ENCODE results near the gene ZNF219. TPM values are rescaled to one million over a fixed set of nuclear protein-coding genes. Genes with fewer than 3 reads are reported as not detected.

ZNF219 gene
- total RNA-seq, 1 experiment from 2014 or later, result 84.5 TPM

- TF ChIP-seq CTCF (conservative IDR thresholded peaks at IDR 0.05), result peak; percentile 95
- H3T11ph ChIP-seq (ENCODE audit: low read length), result no peak overlapping the region
- no peak overlapping the region for H2AFZ ChIP-seq (ENCODE audit: low read length)
- no peak overlapping the region for H4K8ac ChIP-seq (replicated peaks; ENCODE audit: insufficient read length, low read depth, low read length)
- H2BK120ac ChIP-seq (ENCODE audit: low read depth, low read length, poor library complexity, severe bottlenecking), result no peak overlapping the region
- Mint-ChIP-seq H3K9me3 (no peaks in the 10 kb centered on the region), H3K4me3 (peak overlapping the region; percentile 83 to 99), H3K27me3 (ENCODE audit: low read depth) (no peaks in the 10 kb centered on the region; the same call in 1 of the 2 replicates), H3K27ac (peak overlapping the region; percentile 87 to 98 (median 98)), H3K4me1 (peaks cover 63 to 73% of the 10 kb centered on the region in 2 experiments), H3K36me3 (ENCODE audit: insufficient read depth in 1 of 3, low read depth in 3 of 3) (0 out of 7 replicates have a peak, but pooled peaks cover 0 to 3% (median 0%) of the 10 kb centered on the region in 3 experiments)
- peaks cover 18% of the 10 kb centered on the region for H3K23me2 ChIP-seq (ENCODE audit: insufficient read length, low read depth, low read length, poor library complexity, severe bottlenecking)
- peak overlapping the region; percentile 89 for H3K4me2 ChIP-seq (ENCODE audit: insufficient read depth, insufficient read length, low read length)
- H3K23ac ChIP-seq (ENCODE audit: insufficient read length, low read depth, low read length), result no peak overlapping the region
- DNase-seq, result peak; percentile 79
- H4K20me1 ChIP-seq (ENCODE audit: control insufficient read depth, insufficient read depth, insufficient read length), result peaks cover 3% of the 10 kb centered on the region
- peak overlapping the region; percentile 47 for H2BK5ac ChIP-seq (ENCODE audit: insufficient read length, low read length)
- no peak overlapping the region for H2BK12ac ChIP-seq (ENCODE audit: insufficient read length, low read depth, low read length)
- H3K27me3 ChIP-seq (ENCODE audit: insufficient read depth, low read length), result no peaks in the 10 kb centered on the region
- H3K27ac ChIP-seq (ENCODE audit: insufficient read length, low read depth, low read length), result peak overlapping the region; percentile 73
- no peak overlapping the region for H2BK15ac ChIP-seq (ENCODE audit: low read depth, low read length)
- no peak overlapping the region for H3K4ac ChIP-seq (ENCODE audit: low read depth, low read length)
- peak overlapping the region; percentile 97 for H3K9ac ChIP-seq (ENCODE audit: extremely low read depth, insufficient read length, low read length)
- no peak overlapping the region for H2AK5ac ChIP-seq (ENCODE audit: insufficient read length, low read length)
- no peak overlapping the region for H2BK20ac ChIP-seq (ENCODE audit: low read depth, low read length, poor library complexity, severe bottlenecking)
- no CpG with 5 or more reads among the region's 8 CpGs for WGBS (ENCODE audit: extremely low coverage, insufficient read length, low lambda C conversion rate)
- H4K5ac ChIP-seq (ENCODE audit: insufficient read length, low read depth, low read length), result no peak overlapping the region
- no peaks in the 10 kb centered on the region; the same call in 1 of the 2 replicates for H3K79me2 ChIP-seq (ENCODE audit: insufficient read depth, low read length)
- peaks cover 14% of the 10 kb centered on the region; the same call in 1 of the 2 replicates for H3K4me1 ChIP-seq (ENCODE audit: insufficient read depth, low read length)
- H3K18ac ChIP-seq (ENCODE audit: insufficient read length, low read depth, low read length), result peak overlapping the region; percentile 95
- no peaks in the 10 kb centered on the region for H3K79me1 ChIP-seq (ENCODE audit: insufficient read depth, low read depth, low read length, poor library complexity, severe bottlenecking)
- no peaks in the 10 kb centered on the region for H3K9me3 ChIP-seq (ENCODE audit: control insufficient read depth, low read depth, low read length)
- peak overlapping the region; percentile 71 for H4K91ac ChIP-seq (ENCODE audit: insufficient read length, low read depth, low read length)
- no peak overlapping the region for H3K56ac ChIP-seq (ENCODE audit: insufficient read length, low read depth, low read length)
- H3K14ac ChIP-seq (ENCODE audit: insufficient read depth, low read length), result peak overlapping the region; percentile 96
Measured at GRCh38 chr14:21104448-21105060, 6.1 kb upstream of the ZNF219 start.

Measured in H9 (cell line).